ENCODE measurements around the gene SLC8B1. TPM values are rescaled to one million over a fixed set of nuclear protein-coding genes. Genes with fewer than 3 reads are reported as not detected.
A peak's percentile ranks its signal among the peaks of the same experiment; 100 is the strongest.

The SLC8B1 gene
- total RNA-seq, 4 donors from 2014 or later = 20.9 to 44.2 (median 29.8) TPM

GRCh38 chr12:113302886-113303640, 31.8 kb downstream of the SLC8B1 start:
- WGBS, 2 donors (ENCODE audit: low coverage in 1 of 2) = 63 to 83% methylated on average over 7 to 8 of the region's 19 CpGs
- Histone ChIP-seq H3K9me3 (no peaks in the 10 kb centered on the region), H3K4me1 (peaks cover 0 to 21% (median 7%) of the 10 kb centered on the region in 3 donors), H3K27me3 (no peaks in the 10 kb centered on the region), H3K36me3 (peaks cover 0 to 87% of the 10 kb centered on the region in 2 donors), H3K27ac (no peak overlapping the region), H3K4me3 (no peak overlapping the region)
- no peak for ATAC-seq
- no peak for TF ChIP-seq CTCF (IDR thresholded peaks at IDR 0.05)
- TF ChIP-seq POLR2AphosphoS5 (IDR thresholded peaks at IDR 0.05) = no peak
- no peak for TF ChIP-seq EP300 (IDR thresholded peaks at IDR 0.05)
- no peak for TF ChIP-seq POLR2A (IDR thresholded peaks at IDR 0.05)

GRCh38 chr12:113302466-113302865, 32.4 kb downstream of the SLC8B1 start:
- peaks cover 0 to 87% of the 10 kb centered on the region in 2 donors for H3K36me3 ChIP-seq
- H3K4me3 ChIP-seq = no peak overlapping the region
- peaks cover 0 to 27% (median 12%) of the 10 kb centered on the region in 3 donors for H3K4me1 ChIP-seq
- TF ChIP-seq CTCF (IDR thresholded peaks at IDR 0.05) = no peak
- TF ChIP-seq POLR2AphosphoS5 (IDR thresholded peaks at IDR 0.05) = no peak
- TF ChIP-seq POLR2A (IDR thresholded peaks at IDR 0.05) = no peak
- no peak for TF ChIP-seq EP300 (IDR thresholded peaks at IDR 0.05)
- no peak overlapping the region for H3K27ac ChIP-seq
- no peaks in the 10 kb centered on the region for H3K9me3 ChIP-seq
- ATAC-seq = no peak
- 90 to 100% methylated on average over 1 to 2 of the region's 8 CpGs for WGBS, 2 donors (ENCODE audit: low coverage in 1 of 2)
- no peaks in the 10 kb centered on the region for H3K27me3 ChIP-seq

- ATAC-seq = no peak
- 84 to 100% methylated on average over 3 to 4 of the region's 6 CpGs for WGBS, 2 donors (ENCODE audit: low coverage in 1 of 2)
These were observed 33.1 kb downstream of the SLC8B1 start for GRCh38 chr12:113301811-113302210.

GRCh38 chr12:113299619-113300237, 35.2 kb downstream of the SLC8B1 start:
- 47 to 50% methylated on average over 3 to 5 of the region's 14 CpGs for WGBS, 2 donors (ENCODE audit: low coverage in 1 of 2)
- peak overlapping the region in 3 of 4 donors; percentile 53 to 59 (median 56) for H3K27ac ChIP-seq
- peaks cover 0 to 29% (median 12%) of the 10 kb centered on the region in 3 donors for H3K4me1 ChIP-seq
- no peaks in the 10 kb centered on the region for H3K27me3 ChIP-seq
- H3K36me3 ChIP-seq = peaks cover 0 to 89% of the 10 kb centered on the region in 2 donors
- TF ChIP-seq CTCF (IDR thresholded peaks at IDR 0.05) (no peak), EP300 (IDR thresholded peaks at IDR 0.05) (no peak), POLR2AphosphoS5 (IDR thresholded peaks at IDR 0.05) (no peak), POLR2A (IDR thresholded peaks at IDR 0.05) (no peak)
- no peaks in the 10 kb centered on the region for H3K9me3 ChIP-seq
- peak; percentile 71 for ATAC-seq
- no peak overlapping the region for H3K4me3 ChIP-seq

More at GRCh38 chr12:113301811-113302210, 33.1 kb downstream of the SLC8B1 start:
- Histone ChIP-seq H3K27me3 (no peaks in the 10 kb centered on the region), H3K27ac (no peak overlapping the region), H3K36me3 (peaks cover 0 to 88% of the 10 kb centered on the region in 2 donors), H3K4me3 (no peak overlapping the region), H3K4me1 (peaks cover 0 to 29% (median 12%) of the 10 kb centered on the region in 3 donors), H3K9me3 (no peaks in the 10 kb centered on the region)
- TF ChIP-seq EP300 (IDR thresholded peaks at IDR 0.05) (no peak), CTCF (IDR thresholded peaks at IDR 0.05) (no peak), POLR2A (IDR thresholded peaks at IDR 0.05) (no peak)
